Fibroblast of peridontal ligament (primary cell): ENCODE results near the gene RAB3A.
"Not testable (repeated sequence)": the region's sequence is repeated elsewhere in the genome, so short reads cannot be mapped to it uniquely, and the experiment has no call there.

Experiments
- DNase-seq: peaks from one replicate; pipeline ENCODE4 v3.0.0-alpha.2; 2010; ENCODE audit errors: extremely low read depth

The RAB3A gene

DNA sequence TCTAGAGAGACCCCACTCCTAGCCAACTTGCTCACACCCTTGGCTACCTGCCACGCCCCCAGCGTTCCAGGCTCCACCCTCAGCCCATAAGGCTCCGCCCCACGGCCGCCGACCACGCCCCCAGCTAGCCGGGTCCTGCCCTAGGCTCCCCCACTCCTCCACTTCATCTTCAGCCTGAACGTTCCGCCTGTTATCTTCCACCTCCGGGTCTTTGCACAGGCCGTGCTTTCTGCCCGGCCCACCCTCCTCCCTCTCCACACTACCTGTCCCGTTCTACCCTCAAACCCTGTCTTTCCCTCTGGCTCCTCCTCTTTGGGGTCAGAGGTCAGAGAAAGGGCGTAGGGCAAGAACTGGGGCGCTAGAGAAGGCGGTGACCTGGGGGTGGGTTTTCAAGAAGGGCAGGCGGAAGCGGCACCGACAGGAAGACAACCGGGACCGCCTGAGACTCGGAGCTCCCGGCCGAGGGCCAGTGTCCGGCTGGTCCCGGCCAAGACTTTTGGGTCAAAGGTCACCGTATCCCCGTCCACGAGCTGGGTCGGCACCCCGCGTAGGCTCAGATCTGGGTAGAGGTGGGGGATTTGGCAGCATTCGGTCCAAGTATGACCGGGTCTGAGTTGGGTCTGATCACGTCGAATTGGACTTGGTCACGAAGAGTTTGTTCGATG, 20.1 kb upstream of the RAB3A start:
- no peak for DNase-seq

DNA sequence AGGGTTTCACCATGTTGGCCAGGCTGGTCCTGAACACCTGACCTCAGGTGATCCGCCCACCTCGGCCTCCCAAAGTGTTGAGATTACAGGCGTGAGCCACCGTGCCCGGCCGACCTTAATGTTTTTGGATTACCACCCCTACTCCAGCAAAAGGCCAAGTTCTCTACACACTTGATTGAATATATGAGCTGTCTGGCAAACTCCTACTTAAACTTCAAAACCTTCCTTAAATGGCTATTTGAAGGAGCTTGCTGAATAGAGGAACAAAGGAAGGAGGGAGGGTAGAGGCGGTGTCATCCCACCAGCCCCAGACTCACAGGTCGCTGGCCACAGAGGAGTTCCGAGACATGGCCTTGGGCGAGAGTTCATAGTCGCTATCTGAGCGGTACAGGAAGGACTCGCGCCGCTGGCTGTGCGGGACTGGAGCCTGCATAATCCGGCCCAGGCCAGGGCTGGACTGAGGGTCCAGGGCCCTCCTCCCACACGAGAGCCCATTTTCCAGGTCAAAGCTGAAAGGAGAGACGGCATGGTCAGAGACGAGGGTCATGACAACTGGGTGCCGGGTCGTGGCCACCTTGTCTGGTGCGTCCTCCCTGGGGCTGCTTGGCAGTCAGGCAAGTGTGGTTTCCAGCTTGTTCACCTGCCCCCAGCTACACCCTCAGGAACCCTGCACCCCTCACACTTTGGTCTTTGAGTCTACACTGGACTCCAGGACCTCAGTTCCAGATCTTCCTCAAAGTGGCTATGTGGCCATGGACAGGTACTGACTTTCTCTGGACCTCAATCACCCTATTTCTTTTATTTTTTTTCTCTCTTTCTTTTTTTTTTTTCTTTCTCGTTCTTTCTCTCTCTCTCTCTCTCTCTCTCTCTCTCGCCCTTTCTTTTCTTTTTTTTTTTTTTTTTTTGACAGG, 18.2 kb upstream of the RAB3A start:
- DNase-seq: no peak

DNA sequence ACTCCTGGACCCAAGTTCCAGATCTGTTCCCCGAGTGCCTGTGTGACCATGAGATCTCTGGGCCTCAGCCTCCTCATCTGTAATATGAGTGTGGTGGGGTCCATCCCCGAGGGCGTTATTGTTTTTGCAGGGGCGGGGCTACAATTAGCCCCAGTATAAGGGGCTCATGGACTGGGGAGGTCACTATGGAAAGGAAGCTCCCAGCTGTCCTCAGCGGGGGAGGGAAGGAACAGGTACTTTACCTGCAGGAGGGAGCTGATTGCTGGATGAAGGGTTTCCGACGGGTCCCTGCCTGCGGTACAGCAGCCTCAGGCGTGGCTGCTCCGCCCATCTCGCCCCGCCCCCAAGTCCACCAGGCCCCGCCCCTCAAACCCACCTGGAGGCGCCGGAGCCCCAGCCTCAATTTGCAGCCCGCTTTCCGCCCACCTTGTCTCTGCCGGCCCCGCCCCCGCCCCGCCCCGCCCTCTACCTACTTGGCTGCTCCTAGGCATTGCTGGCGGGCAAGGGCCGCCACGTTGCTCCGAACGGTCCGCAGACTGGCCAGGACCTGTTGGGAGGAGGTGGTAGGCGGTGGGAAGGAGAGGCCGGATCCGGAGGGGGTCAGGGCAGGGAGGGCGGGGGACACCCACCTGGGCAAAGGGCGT, 16.9 kb upstream of the RAB3A start:
- no peak for DNase-seq

DNA sequence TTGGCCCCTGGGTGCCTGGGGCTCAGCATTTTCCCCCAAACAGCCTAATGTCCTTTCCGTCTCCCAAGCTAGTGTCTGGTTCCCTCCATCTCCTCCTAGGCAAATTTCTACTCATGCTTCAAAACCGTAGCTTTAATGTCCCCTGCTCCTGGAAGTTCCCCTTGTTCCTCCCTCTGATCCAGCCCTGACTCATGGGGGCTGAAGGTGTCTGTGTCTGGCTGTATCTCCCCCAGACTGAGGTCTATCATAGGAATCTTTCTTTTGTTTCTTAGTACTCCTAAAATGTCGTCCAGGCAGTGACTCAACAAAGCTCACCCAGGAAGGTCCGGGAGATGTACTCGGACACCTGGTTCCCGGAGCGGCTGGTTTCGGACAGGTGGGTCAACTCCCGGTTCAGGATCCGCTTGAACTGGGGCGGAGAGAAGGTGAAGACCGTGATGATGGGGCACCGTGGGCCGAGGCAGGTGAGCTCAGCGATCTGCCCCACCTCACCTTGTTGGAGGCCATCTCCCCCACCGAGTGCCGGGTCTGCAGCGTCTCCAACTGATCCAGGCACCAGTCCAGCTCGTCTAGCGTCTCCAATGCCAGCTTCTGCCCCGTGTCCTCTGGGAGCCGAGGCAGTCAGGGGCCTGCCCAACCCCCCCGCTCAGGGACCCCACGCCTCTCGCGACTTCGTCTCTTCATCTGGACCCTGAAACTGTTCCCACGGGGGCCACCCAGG, 16.2 kb upstream of the RAB3A start:
- no peak for DNase-seq

DNA sequence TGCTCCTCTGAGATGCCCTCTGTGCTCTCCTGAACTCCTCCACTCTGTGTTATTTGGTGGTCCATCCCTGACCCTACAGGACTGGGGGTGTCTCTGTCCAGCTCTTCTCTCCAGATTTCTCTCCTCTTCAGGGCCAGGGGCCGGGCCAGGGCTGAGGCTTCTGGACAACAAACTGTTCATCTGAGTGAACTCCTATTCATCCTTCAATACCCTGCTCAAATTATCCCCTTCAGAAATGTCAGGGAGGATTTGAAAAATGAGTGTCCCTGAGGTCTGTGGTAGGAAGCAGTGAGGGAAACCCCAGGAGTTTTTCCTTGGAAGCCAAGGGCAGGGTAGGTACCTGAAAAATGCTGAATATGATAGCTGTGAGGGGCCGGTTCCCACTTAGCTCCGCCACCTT, 14.8 kb upstream of the RAB3A start:
- DNase-seq: no peak

DNA sequence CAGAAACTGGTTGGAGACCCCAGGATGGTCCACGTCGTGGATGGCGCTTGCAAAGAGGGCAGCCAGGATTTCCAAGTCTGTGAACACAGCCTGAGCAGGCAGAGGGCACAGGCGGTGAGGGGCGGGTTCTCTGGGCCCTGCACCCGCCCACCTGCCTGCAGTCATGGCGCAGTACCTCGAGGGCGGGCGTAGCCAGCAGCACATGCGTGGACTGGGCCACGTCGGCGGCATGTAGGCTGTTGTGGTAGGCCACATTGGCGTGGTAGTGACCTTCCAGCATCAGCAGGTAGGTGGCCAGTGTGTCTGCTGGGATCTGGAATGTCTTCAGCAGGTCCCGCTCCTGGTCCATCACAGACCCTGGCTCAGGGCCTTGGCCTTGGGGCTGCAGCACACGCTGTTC, 14.3 kb upstream of the RAB3A start:
- DNase-seq: no peak

DNA sequence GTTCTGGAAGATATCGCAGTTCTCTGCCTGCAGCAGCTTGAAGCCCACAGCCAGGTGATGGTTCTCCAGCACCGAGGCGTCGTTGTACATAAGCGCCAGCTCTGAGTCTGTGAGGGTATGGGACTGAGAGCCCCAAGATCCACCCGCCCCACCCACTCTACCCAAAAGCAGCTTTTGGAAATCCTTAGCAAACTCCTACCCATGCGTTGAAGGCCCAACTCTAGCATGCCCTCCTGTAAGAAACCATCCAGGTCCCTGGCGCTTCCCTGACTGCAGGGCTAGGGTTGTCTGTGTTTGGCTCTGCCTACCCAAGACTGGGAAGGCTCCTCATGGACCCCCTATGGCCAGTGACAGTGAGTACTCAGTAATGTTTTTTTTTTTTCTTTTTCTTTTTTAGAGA, 12.9 kb upstream of the RAB3A start:
- DNase-seq: no peak

DNA sequence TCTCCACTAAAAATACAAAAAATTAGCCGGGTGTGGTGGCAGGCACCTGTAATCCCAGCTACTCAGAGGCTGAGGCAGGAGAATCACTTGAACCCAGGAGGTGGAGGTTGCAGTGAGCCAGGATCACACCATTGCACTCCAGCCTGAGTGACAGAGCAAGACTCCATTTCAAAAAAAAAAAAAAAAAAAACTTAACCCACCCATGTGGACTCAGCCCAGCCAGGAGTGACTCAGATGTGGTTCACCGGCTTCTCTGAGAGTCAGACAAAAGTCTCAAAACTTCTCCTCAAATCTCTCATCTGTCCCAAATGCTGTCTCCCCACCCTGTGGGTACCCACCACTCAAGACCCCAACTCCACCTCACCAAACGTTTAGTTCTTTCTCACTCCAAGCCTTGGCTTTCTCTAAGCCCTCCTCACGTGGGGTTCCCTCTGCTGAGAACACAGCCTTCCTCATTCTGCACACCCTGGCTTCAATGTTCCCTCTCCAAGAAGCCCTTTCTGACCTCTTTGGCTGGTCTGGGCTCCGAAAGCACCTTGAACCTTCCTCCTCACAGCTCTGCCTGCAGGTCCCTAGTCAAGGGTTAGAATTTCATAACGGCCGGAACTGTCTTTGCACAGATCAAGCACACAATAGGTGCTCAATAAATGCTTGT, 11.1 kb upstream of the RAB3A start:
- DNase-seq: peak; percentile 52

DNA sequence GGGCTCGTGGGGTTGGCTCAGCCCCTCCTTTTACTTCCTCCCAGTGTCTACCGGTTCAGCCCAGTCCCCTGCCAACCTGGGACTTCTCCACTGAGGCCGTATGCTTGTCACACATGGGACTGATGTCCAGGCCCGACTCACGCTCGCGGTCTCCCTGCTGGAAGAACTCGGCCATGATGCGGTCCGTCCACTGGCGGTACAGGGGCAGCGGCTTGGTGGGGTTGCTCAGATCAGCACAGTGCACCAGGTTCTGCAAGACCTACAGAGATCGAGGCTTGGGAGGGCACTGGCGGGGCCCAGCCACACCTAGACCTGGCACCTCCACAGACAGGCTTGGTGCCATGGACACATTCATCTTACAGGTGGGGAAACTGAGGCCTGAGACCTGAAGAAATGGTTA, 7.8 kb upstream of the RAB3A start:
- DNase-seq: no peak

DNA sequence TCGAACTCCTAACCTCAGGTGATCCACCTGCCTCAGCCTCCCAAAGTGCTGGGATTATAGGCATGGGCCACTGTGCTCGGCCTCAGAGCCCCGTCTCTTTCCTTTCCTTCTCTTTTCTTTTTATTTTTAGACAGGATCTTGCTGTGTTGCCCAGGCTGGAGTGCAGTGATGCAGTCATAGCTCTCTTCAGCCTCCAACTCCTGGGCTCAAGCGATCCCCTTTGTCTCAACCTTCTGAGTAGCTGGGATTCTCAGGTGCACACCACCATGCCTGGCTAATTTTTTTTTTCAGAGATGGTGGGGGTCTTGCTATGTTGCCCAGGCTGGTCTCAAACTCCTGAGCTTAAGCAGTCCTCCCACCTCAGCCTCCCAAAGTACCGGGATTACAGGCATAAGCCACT, 6.1 kb upstream of the RAB3A start:
- not testable (repeated sequence) for DNase-seq

DNA sequence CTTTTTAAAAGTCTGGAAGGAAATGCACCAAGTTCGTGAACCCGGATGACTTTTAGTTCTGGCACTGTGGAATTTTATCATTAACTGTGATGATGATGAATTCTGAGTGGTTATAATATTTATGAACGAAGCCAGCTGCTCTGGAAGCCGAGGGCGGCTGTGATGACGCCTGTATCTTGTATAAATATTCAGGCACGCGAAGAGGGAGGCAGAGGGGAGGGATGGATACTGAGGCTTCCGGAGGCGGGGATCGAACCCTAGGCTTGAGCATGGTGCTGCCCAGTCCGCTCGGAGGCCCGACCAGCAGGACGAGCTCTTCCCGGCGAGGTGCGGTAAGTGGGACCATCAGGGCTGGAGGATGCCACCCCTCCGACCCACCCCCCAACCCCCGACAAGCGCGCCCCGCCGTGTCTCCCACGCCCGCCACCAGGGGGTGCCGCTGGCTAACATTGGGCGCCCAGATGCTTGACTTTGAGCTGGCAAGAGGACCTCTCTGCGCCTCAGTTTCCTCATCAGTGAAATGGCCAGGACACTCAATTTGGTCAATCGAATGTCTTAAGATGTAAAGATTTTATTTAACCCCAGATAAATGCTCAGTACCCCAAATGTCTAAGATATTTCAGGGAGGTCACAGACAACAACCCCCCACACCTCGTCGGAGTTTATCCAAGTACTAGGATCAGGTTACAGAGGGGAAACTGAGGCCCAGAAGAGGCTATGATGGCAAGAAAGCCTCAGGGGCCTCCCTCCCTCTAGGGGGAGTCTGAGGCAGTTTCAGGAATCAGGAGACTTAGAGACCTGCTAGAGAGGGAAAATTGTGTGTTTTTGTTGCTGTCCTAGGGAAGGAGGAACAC, 4.5 kb upstream of the RAB3A start:
- DNase-seq: peak; percentile 87

DNA sequence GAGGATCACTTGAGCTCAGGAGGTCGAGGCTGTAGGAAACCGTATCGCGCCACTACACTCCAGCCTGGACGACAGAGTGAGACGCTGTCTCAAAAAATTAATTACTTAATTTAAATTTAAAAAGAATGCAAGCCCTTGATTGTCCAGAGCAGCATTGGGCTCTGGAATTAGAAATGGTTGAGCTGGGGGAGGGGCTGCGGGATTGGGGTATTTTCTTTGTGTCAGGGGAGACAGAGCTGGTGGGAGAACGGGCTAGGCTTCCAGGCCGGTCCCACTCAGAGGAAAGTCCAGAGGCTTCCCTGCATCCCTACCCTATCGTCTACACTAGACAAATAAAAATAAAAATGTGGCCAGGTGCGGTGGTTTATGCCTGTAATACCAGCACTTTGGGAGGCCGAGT, 2.2 kb upstream of the RAB3A start:
- no peak for DNase-seq

DNA sequence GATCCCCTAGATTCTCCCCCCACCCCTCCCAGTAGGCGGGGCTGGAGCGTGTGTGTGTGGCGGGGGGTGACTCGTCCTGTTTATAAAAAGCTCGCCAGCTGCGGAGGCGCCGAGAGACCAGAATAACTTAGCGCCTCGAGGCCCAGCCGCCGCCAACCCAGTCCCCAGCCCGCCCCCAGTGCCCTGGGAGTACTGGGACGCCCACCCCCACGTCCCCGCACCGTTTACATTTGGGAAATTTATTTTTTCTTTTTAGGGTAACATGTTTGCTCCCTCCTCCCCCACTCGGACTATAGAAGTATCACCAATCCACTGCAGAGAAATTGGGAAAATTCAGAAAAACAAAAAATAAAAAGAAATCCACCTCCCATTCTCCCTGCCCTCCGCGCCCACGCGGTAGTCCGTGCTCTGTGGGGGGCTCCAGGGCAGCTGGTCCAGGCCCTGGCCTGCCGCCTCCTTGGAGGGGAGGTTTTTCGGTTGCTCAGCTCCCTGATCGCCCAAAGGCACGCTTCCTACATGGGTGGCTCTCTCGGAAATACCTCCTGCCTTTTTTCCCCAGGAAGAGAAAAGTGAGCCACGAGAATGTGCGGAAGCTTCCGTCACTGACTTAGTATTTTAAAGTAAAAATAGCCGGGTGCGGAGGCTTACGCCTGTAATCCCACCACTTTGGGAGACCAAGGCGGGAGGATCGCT, 1.5 kb upstream of the RAB3A start:
- peak; percentile 76 for DNase-seq

DNA sequence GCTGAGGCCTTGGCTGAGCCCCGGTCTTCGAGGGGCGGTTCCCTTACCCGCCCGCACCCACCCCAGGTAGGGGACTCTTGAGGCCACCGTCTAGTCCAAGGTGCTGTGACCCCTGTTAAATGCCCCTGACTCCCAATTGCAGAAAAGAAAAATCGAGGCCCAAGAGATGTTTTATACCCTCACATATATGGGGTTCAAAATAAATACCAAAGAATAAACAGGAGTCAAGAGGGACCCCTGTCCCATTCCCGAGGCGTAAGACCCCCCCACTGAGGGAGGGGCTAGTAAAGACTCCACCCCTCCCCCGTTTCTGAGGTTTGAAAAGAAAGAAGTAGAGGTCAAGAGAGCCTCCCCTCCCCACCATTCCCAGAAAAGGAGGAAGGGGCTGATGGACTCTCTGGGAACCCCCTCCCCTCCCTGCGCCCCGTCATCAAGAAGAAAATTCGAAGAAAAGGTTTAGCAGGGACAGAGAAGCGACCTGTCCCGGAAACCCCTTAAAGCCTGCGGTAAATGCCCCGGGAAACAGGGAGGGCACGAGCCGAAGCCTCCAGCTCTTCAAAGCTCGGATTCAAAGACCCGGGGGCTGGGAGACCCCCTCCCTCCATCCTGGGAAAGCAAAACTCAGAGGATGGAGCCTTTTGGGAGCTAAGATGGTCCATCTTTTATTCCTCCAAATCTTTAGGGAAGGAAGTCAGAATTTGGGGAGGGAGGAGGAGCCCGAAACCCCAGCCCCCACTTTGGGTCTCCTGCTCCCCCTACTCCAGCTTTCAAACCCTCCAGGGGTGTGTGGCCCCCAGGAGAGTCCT, 755 bp upstream of the RAB3A start:
- no peak for DNase-seq

DNA sequence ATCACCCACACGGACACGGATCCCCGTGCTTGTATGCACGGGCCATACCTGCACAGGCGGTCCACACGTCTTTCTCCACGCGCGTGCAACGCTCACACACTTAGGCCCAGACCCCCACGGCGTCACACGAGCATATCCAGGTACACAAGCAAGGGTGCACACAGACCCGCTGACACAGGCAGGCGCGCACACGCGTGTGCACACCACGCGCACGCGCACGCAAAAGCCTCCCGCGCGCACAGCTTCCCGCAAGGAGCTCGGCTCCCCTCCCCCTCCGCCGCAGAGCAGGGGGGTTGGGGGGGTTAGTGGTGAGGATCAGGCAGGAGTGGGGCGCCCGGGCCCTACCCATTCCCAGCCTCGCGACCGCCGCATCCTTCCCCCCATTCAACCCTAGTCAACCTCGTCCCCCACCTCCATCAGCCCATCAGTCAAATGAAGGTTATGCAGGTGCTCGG, 407 bp downstream of the RAB3A start:
- DNase-seq: no peak

DNA sequence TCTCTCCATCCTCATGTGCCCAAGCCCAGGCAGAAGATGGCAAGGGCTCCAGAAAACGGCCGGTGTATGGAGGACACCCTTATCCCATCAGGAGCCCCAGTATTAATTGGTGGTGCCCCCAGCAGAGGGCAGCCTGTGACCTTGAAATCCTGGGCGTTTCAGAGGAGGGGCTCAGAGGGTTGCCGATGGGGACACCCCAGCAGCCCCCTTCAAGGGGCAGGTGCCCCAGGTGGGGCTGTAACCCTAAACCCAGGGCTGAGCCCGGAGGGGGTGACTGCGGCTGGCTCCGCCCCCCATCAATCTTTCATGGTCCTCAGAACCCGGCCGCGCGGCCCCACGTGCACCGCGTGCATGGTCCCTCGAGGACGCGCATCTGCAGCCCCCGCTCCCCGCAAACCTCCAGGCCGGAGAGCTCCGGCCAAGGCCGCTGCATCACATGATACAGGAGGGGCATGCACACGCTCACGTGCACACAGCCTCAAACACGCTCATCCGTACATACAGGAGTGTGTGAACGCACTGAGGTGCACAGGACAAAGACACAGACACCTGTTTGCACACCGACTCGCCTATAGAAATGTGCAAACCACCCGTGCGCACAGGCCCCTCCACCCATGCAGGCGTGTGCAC, 949 bp downstream of the RAB3A start:
- DNase-seq: peak; percentile 11

DNA sequence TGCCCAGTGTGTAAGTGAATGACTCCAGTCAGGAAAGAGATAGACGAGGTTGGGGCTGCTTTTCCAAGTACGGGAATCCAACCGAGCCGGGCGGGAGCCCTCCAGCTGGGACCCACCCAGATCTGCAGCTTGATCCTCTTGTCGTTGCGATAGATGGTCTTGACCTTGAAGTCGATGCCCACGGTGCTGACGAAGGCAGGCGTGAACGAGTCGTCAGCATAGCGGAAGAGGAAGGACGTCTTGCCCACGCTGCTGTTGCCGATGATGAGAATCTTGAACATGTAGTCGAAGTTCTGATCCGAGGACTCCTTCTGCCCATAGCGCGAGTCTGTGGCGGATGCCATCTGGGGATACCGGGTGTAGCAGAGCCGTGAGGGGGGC, 1.5 kb downstream of the RAB3A start:
- no peak for DNase-seq

DNA sequence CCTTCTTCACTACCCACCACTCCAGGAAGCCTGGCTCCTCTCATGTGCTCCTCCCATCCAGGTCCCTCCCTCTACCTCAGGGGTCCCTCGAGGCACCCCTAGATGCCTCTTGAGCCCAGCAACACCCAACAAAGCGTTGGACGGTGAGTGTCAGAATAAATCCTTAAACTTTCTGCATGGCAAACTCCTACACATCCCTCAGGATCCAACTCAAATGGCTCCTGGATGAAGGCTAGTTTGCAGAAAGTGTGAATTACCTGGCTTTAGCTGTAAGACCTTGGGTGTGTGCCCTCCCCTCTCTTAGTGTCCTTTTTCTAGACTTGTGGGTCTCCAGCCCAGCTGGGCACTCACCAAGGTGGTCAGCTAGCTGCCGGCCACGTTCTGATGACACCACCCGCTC, 5.5 kb downstream of the RAB3A start:
- DNase-seq: no peak

DNA sequence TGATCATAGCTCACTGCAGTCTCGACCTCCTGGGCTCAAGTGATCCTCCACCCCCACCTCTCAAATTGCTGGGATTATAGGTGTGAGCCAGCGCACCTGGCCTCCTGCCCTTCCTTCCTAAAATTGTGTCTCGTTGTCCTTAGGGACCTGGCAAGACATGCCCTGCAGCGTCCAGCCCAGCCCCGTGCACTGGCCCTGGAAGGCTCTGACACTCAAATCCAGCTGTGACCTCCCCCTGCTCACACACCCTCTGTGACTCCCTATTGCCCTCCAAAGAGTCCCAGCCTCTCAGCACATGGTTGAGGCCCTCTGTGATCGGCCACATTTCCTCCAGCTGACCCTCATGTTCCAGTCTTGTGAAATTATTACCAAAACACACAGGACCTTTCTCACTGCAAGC, 5.9 kb downstream of the RAB3A start:
- DNase-seq: no peak
